ENCODE data around the gene EPS15.
"Not testable (repeated sequence)": the region's sequence is repeated elsewhere in the genome, so short reads cannot be mapped to it uniquely, and the experiment has no call there.

The EPS15 gene

DNA sequence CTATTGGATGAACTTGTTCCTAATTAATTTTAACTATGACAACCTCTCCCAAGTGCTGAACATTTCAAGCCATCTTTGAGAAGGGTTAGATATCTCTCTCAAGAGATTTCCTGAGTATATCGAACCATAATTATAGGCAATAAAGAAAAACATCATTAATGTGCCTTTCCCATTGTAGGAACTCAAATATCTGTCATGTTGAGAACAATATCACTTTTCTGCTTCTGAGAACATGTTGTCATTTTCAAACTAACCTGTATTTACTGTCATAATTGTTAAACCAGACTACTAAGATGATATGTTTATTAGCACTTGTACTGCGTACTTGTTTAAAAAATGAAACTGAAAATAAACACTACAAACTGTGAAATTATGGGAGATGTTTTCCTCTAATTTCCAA lies 4.3 kb downstream of the EPS15 start:
- no peak for DNase-seq (ENCODE audit: low spot score)

DNA sequence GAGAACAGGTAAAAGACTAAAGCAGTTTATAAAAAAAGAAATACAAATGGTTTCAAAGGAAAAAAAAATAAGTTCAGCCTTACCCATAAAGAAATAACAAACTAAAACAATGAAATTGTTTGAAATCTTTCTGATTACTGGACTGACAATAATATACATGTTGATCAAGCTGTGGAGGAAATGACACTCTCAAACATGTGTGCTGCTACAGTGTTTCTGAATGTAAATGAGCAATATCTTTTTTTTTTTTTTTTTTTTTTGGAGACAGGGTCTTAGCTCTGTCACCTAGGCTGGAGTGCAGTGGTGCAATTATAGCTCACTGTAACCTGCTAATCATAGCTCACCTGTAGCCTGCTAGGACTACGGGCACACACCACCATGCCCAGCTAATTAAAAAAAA lies 6.5 kb downstream of the EPS15 start:
- peak; percentile 17 for DNase-seq (ENCODE audit: low spot score)

DNA sequence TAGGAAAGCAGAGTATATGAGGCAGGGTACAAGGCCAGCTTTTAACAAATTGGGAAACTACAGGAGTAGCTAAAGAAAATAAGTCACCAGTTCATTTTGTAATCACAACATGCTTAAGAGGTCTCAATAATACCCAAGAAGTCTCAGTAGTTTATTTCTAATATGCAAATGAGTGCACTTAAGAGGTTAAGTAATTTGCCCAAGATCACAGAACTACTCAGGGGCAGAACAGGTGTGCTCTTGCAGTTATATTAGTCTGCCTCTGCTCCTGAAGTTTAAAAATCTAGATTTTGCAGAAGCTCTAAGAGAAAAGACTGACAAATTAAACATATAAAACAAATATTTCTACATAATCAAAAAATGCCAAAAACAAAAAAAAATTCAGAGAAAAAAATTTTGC lies 6.9 kb downstream of the EPS15 start:
- no peak for DNase-seq (ENCODE audit: low spot score)

- no peak for DNase-seq (ENCODE audit: low spot score)
Measured at GRCh38 chr1:51509773-51510172, 9.3 kb downstream of the EPS15 start.

DNA sequence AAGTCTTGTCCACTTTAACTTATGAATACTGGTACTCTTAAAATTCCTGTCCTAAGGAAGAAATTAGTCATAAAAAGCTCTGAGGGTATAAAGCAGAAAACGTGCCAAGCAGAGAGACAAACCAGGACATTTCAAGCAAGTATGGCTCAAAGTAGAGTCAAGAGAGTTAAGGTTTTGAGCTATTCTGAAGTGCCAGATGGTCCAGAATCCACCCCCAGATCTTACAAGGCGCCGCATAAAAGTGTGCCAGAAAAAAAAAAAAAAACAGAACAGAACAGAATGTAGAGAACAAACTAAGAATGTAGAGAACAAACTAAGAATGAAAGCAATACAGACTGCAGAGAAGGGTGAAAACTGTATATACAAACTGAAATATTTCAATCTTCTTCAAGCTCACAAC lies 12.5 kb downstream of the EPS15 start:
- no peak for DNase-seq (ENCODE audit: low spot score)

GRCh38 chr1:51504806-51505525 lies 14.1 kb downstream of the EPS15 start:
- no peak for DNase-seq (ENCODE audit: low spot score)

DNA sequence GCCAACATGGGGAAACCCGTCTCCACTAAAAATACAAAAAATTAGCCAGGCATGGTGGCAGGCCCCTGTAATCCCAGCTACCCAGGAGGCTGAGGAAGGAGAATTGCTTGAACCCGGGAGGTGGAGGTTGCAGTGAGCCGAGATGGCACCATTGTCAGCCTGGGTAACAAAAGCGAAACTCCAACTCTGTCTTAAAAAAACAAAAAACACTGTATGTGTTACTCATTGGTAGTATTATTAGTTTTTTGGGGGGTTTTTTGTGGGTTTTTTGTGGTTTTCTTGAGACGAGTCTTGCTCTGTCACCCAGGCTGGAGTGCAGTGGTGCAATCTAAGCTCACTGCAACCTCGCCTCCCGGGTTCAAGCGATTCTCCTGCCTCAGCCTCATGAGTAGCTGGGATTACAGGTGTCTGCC lies 17.8 kb downstream of the EPS15 start:
- peak; percentile 20 for DNase-seq (ENCODE audit: low spot score)

DNA sequence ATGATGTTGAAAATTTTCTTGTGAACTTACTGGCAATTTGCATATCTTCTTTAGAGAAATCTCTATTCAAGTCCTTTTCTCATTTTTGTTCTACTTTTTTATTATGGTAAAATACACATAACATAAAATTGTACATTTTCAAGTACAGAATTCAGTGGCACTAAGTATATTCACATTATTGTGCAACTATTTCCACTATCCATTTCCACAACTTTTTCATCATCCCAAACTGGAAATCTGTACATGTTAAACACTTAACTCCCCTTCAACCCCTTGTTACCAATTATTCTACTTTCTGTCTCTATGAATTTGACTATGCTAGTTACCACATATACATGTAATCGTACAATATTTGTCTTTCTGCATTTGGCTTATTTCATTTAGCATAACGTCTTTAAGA lies 19.4 kb downstream of the EPS15 start:
- DNase-seq (ENCODE audit: low spot score): no peak

GRCh38 chr1:51498924-51499323 lies 20.1 kb downstream of the EPS15 start:
- DNase-seq (ENCODE audit: low spot score): no peak

- DNase-seq (ENCODE audit: low spot score): no peak
Measured at GRCh38 chr1:51497340-51497739, 21.7 kb downstream of the EPS15 start.

GRCh38 chr1:51494138-51494830 lies 24.8 kb downstream of the EPS15 start:
- no peak for DNase-seq (ENCODE audit: low spot score)

DNA sequence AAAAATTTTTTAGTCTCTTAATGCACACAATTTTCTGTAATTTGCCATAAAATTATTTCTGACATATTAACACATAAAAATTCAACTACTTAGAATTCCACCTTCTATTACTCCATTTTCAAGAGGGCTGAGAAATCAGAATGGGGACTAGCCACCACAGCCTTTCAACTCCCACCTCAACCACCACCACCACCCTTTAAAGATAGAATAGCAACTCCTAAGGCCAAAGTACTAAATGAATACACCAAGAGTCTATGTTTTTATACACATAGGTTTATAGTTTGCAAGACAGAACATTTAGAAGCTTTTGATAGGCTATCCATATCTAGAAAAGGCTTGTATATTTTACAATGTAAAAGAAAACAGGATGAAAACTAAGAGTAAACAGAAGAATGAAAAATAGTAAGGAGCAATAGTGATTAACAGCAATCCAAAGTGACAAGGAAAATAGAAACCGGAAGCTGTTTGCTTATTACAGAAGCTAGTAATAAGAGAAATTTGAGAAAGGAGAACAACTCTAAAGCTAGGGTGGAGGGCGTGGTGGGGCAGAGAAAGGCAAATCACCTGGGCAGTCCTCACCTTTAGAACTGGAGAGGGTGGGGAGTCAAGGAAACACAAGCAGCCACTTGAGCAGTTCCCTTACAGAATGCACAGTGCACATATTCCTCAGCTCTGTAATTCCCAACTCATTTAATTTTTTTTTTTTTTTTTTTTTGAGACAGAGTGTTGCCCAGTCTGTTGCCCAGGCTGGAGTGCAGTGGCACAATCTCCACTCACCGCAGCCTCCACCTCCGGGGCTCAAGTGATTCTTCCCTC lies 27.7 kb downstream of the EPS15 start:
- DNase-seq (ENCODE audit: low spot score): peak; percentile 68

GRCh38 chr1:51489472-51489871 lies 29.6 kb downstream of the EPS15 start:
- DNase-seq (ENCODE audit: low spot score): no peak

GRCh38 chr1:51488372-51489050 lies 30.6 kb downstream of the EPS15 start:
- no peak for DNase-seq (ENCODE audit: low spot score)

DNA sequence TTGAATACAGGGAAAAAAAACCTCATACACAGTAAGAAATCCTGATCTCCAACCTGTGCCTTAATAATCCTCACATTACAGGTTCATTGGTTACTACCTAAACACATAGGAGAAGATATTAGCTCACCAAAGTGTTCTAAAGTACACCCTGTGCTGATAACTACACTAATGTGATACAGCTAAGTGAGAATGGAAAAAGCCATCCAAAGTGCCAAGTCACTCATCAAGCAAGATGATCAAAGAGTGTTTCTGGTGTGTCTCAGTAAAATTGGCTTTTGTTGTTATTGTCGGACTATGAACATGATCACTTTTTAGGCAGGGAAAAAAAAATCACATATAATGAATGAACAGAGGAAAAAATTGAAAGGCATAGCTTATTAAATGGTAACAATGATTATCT lies 31.4 kb downstream of the EPS15 start:
- DNase-seq (ENCODE audit: low spot score): no peak

DNA sequence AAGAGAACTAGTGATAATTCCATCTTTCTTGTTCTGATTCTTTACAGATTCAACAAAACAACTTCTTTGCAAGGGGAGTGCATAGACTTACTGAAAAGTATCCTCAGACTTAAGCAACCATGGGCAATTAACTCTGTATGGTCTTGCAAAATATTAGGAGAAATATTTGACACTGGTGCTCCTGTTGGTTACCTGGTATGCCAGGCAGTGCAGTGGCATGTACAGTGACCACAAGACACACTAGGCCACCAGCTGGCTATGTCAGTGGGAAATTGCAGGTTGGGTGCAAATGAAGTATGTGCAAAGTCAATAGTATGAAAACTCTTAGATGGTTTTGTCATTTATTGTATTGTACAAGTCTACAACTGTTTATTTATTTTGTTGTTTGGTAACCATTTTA lies 34.5 kb downstream of the EPS15 start:
- no peak for DNase-seq (ENCODE audit: low spot score)

DNA sequence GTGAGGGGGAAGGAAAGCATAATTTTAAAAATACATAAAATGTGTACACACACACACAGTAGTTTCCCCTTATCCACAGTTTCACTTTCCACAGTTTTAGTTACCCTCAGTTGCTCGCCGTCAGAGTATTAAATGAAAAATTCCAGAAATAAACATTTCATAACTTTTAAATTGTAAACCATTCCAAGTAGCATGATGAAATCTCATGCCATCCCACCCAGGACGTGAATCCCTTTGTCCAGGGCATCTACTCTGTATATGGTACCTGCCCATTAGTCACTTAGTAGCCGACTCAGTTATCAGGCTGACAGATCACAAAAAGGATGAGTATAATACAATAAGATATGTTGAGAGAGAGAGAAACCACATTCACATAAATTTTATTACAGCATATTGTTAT lies 36.2 kb downstream of the EPS15 start:
- no peak for DNase-seq (ENCODE audit: low spot score)

GRCh38 chr1:51474832-51475620 lies 44.0 kb downstream of the EPS15 start:
- DNase-seq (ENCODE audit: low spot score): not testable (repeated sequence)

GRCh38 chr1:51473331-51474115 lies 45.5 kb downstream of the EPS15 start:
- no peak for DNase-seq (ENCODE audit: low spot score)

- no peak for DNase-seq (ENCODE audit: low spot score)
Measured at GRCh38 chr1:51472359-51472758, 46.7 kb downstream of the EPS15 start.

- DNase-seq (ENCODE audit: low spot score): no peak
Measured at GRCh38 chr1:51469518-51469917, 49.5 kb downstream of the EPS15 start.

Data from germinal center (tissue), 1 donor.